ENCODE data around the gene FALEC.

FALEC gene

GRCh38 chr1:150546294-150546937 lies 30.9 kb downstream of the FALEC start:
- no peak for DNase-seq

GRCh38 chr1:150548324-150548631 lies 32.7 kb downstream of the FALEC start:
- DNase-seq, result no peak

DNA sequence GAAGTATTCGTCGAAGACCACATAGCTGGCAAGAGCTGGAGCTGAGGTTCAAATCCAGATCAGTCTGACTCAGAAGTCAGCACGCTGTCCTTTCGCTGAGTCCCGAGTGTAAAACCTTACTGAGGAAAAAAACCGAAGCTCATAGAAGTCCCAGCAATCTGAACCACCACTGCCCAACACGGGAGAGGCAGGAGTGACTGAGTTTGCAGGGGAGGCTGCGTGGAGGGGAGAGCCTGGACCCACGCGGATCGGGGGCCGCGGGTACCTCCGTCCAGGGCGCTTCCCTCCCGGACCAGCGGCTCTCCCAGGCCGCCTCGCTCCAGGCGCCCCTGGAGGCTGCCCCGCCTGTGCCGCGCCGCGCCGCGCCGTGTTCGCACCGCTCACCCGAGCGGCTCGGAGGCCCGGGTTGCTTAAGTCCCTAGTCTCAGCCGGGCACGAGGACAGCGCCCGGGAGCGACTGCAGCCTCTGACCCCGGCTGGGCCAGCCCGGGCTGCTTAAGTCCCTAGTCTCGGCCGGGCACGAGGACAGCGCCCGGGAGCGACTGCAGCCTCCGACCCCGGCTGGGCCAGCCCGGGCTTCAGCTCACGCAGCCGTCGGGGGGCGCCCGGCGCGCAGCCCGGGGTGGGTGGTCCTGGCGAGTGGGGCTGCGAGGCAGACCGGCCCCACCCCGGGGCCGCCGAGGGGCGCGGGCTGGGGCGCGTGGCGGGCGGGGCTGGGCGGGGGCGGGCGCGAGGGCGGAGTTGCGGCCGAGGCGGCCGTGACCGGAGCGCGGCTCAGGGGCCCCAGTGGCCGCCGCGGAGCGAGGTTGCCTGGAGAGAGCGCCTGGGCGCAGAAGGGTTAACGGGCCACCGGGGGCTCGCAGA lies 33.3 kb downstream of the FALEC start, which contains the start of gene ADAMTSL4:
TSS of gene ADAMTSL4 (plus strand) at position 777 of the 864 bp plus-strand sequence. CDS start 2,881 bp downstream, outside the sequence.
- DNase-seq, result peak; percentile 64 to 76

DNA sequence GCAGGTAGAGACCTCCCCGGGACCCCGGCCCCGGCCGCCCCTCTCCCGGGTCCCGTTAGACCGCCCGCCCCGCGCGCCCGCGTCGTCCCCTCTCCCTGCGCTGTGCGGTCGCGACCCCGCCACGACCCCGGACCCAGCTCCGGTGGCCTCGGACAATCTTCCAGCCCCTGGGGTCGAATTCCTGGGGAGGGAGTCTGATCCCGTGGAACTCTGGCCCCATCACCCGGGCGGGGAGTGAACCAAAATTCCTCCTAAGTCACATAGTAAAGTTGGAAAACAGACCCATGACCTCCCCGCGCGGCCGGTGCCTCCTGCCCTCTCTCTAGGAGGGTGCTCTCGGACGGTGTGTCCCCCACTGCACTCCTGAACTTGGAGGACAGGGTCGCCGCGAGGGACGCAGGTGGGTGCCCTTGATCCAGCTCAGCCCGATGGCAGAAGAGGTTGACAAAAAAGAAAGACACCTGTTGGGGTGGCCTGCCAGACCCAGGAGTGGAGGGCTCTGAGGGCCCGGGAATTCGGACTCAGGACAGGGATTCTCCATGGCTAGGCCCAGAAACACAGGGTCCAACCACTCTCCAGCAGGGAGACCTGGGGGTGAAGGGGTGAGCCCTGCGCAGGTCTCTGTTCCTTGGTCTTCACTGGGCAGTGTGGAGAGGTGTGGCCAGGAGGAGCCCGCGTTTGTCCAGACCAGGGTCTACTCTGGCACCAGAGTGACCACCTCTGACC lies 34.1 kb downstream of the FALEC start:
- no peak for DNase-seq

- DNase-seq, result no peak
Measured at GRCh38 chr1:150550222-150551050, 34.9 kb downstream of the FALEC start.

DNA sequence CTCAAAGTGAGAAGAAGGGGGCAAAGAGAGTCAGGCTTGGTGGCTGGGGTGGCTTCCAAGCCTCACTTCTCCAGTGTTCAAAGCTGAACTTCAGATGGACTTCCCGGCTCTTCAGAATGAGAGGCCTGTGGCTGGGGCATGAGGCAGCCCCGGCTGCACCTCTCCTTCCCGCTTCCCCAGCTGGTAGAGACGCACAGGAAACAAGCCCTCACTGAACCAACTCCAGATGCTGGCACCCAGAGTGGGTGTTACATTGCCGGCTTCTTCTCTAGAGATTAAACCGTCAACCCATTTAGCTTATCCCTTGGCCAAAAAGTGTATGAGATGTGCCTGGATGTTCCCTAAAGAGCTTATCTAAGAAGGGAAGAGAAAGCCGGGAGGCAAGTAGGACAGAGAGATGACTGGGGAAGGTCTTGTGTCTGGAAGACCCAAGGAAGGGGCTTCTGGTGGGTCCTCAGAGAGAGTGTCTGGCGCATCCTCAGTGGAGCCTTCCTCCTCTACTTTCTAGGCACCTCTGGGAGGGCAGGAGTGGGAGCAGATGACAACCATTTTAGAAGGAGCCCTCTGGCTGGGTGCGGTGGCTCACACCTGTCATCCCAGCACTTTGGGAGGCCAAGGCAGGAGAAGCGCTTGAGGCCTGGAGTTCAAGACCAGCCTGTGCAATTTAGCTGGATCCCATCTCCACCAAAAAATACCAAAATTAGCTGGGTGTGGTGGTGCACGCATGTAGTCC lies 35.7 kb downstream of the FALEC start:
- no peak for DNase-seq

- DNase-seq, result no peak
Measured at GRCh38 chr1:150551784-150552127, 36.2 kb downstream of the FALEC start.

GRCh38 chr1:150552128-150552910 lies 36.8 kb downstream of the FALEC start:
- no peak for DNase-seq

- DNase-seq, result no peak
Measured at GRCh38 chr1:150552911-150553289, 37.3 kb downstream of the FALEC start.

- DNase-seq, result no peak
Measured at GRCh38 chr1:150553392-150554085, 38.0 kb downstream of the FALEC start.

- DNase-seq, result no peak
Measured at GRCh38 chr1:150554086-150554452, 38.5 kb downstream of the FALEC start.

- no peak for DNase-seq
Measured at GRCh38 chr1:150555198-150555970, 39.8 kb downstream of the FALEC start.

DNA sequence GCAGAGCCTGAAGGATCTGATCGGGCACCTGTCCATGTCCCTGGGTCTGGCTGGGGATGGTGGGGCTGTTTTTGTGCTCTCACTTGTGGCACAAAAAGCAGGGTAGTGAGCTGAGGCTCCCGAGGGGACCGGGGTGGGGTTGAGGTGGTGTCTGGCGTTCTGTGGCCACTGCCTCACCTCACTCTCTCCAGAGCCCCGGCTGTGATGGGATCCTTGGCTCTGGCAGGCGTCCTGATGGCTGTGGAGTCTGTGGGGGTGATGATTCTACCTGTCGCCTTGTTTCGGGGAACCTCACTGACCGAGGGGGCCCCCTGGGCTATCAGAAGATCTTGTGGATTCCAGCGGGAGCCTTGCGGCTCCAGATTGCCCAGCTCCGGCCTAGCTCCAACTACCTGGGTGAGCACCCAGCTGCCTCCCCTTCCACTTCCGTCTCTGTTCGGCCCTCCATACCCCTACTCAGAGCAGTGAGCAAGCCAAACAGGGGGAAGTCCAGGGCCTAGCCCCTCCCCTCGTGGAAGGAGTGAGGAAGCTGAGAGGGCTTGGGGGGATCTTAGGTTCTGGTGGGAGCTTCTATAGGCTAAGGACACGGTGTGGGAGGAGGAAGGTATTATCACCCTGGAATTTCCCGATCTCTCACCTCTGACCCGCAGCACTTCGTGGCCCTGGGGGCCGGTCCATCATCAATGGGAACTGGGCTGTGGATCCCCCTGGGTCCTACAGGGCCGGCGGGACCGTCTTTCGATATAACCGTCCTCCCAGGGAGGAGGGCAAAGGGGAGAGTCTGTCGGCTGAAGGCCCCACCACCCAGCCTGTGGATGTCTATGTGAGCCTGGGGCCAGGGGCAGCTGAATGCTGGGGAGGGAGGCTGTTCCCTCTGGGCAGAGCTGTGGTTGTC lies 40.7 kb downstream of the FALEC start:
- DNase-seq, result no peak

- no peak for DNase-seq
Measured at GRCh38 chr1:150557065-150557600, 41.6 kb downstream of the FALEC start.

GRCh38 chr1:150557813-150558212 lies 42.3 kb downstream of the FALEC start:
- DNase-seq, result no peak

- DNase-seq, result no peak
Measured at GRCh38 chr1:150558303-150558704, 42.8 kb downstream of the FALEC start.

GRCh38 chr1:150558761-150559655 lies 43.5 kb downstream of the FALEC start:
- DNase-seq, result no peak

DNA sequence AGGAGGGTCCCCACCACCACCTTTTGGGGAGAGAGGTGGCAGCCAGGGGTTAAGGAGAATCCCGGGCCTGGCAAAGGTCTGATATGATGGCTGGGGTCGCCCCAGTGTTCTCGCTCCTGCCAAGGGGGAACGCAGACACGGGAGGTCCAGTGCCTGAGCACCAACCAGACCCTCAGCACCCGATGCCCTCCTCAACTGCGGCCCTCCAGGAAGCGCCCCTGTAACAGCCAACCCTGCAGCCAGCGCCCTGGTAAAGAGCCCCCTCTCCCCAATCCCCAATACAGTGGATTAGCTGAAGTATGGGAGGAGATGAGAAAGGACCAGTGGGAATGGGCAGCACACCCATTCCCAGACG lies 44.1 kb downstream of the FALEC start:
- no peak for DNase-seq
